H9 (cell line): ENCODE results near the gene ALPI. TPM values are rescaled to one million over a fixed set of nuclear protein-coding genes. Genes with fewer than 3 reads are reported as not detected.

Experiments used
- DNase-seq: peaks from one replicate; pipeline ENCODE4 v3.0.0-alpha.2; 2017
- H2AFZ ChIP-seq: one replicate; pipeline ENCODE4 v1.6.1; 2013; ENCODE audit warnings: mild to moderate bottlenecking, low read length, control low read depth, moderate library complexity
- H2AK5ac ChIP-seq: 2 replicates; pipeline ENCODE4 v1.6.1; 2013; ENCODE audit warnings: low read length, control low read depth, mixed read lengths; ENCODE audit not compliant: insufficient read length
- H2BK120ac ChIP-seq: one replicate; pipeline ENCODE4 v1.6.1; 2013; ENCODE audit warnings: low read depth, mild to moderate bottlenecking, low read length, control low read depth, inconsistent platforms; ENCODE audit not compliant: poor library complexity, severe bottlenecking
- H2BK12ac ChIP-seq: 2 replicates; pipeline ENCODE4 v1.6.1; 2013; ENCODE audit warnings: low read length, control low read depth, mixed read lengths, low read depth; ENCODE audit not compliant: insufficient read length
- H2BK15ac ChIP-seq: 2 replicates; pipeline ENCODE4 v1.6.1; 2013; ENCODE audit warnings: low read depth, low read length, control low read depth
- H2BK20ac ChIP-seq: one replicate; pipeline ENCODE4 v1.6.1; 2013; ENCODE audit warnings: low read depth, mild to moderate bottlenecking, low read length, control low read depth, inconsistent platforms; ENCODE audit not compliant: poor library complexity, severe bottlenecking
- H2BK5ac ChIP-seq: 2 replicates; pipeline ENCODE4 v1.6.1; 2013; ENCODE audit warnings: low read length, control low read depth, mixed read lengths; ENCODE audit not compliant: insufficient read length
- H3K14ac ChIP-seq: 2 replicates; pipeline ENCODE4 v1.6.1; 2013; ENCODE audit warnings: low read length, control low read depth; ENCODE audit not compliant: insufficient read depth
- H3K18ac ChIP-seq: 2 replicates; pipeline ENCODE4 v1.6.1; 2013; ENCODE audit warnings: low read depth, mild to moderate bottlenecking, mixed read lengths, low read length, control low read depth; ENCODE audit not compliant: insufficient read length
- H3K23ac ChIP-seq: 2 replicates; pipeline ENCODE4 v1.6.1; 2013; ENCODE audit warnings: low read length, control low read depth, mixed read lengths, low read depth; ENCODE audit not compliant: insufficient read length
- H3K23me2 ChIP-seq: 2 replicates; pipeline ENCODE4 v1.6.1; 2013; ENCODE audit warnings: low read depth, mild to moderate bottlenecking, mixed read lengths, low read length, control low read depth; ENCODE audit not compliant: insufficient read length, poor library complexity, severe bottlenecking
- H3K27ac ChIP-seq: 2 replicates; pipeline ENCODE4 v1.5.1; 2013; ENCODE audit warnings: low read length, control low read depth, mixed read lengths, low read depth; ENCODE audit not compliant: insufficient read length
- H3K27me3 ChIP-seq: 2 replicates; pipeline ENCODE4 v1.6.1; 2013; ENCODE audit warnings: low read length, control low read depth, inconsistent platforms; ENCODE audit not compliant: insufficient read depth
- H3K4ac ChIP-seq: 2 replicates; pipeline ENCODE4 v1.6.1; 2013; ENCODE audit warnings: low read depth, mild to moderate bottlenecking, control low read depth, inconsistent platforms, low read length, moderate library complexity
- H3K4me1 ChIP-seq: 2 replicates; pipeline ENCODE4 v1.6.1; 2013; ENCODE audit warnings: low read length, control low read depth, inconsistent platforms; ENCODE audit not compliant: insufficient read depth
- H3K4me2 ChIP-seq: 2 replicates; pipeline ENCODE4 v1.6.1; 2013; ENCODE audit warnings: low read length, control low read depth, mixed read lengths; ENCODE audit not compliant: insufficient read length, insufficient read depth
- H3K56ac ChIP-seq: 2 replicates; pipeline ENCODE4 v1.6.1; 2013; ENCODE audit warnings: low read depth, mild to moderate bottlenecking, mixed read lengths, low read length, control low read depth; ENCODE audit not compliant: insufficient read length
- H3K79me1 ChIP-seq: 2 replicates; pipeline ENCODE4 v1.6.1; 2013; ENCODE audit warnings: low read depth, mild to moderate bottlenecking, moderate library complexity, low read length, control low read depth, inconsistent platforms; ENCODE audit not compliant: insufficient read depth, poor library complexity, severe bottlenecking
- H3K79me2 ChIP-seq: 2 replicates; pipeline ENCODE4 v1.6.1; 2013; ENCODE audit warnings: low read length, control low read depth, inconsistent platforms; ENCODE audit not compliant: insufficient read depth
- H3K9ac ChIP-seq: 2 replicates; pipeline ENCODE4 v1.6.1; 2013; ENCODE audit warnings: low read length, control low read depth, mixed read lengths; ENCODE audit not compliant: insufficient read length; ENCODE audit errors: extremely low read depth
- H3K9me3 ChIP-seq: one replicate; pipeline ENCODE4 v1.6.1; 2013; ENCODE audit warnings: low read depth, low read length, inconsistent platforms; ENCODE audit not compliant: control insufficient read depth
- H3T11ph ChIP-seq: one replicate; pipeline ENCODE4 v1.6.1; 2013; ENCODE audit warnings: mild to moderate bottlenecking, low read length, control low read depth, inconsistent platforms
- H4K20me1 ChIP-seq: one replicate; pipeline ENCODE4 v1.6.1; 2013; ENCODE audit not compliant: control insufficient read depth, insufficient read length, insufficient read depth
- H4K5ac ChIP-seq: 2 replicates; pipeline ENCODE4 v1.6.1; 2013; ENCODE audit warnings: low read depth, mild to moderate bottlenecking, mixed read lengths, low read length, control low read depth; ENCODE audit not compliant: insufficient read length
- H4K8ac ChIP-seq: replicated peaks from 2 replicates; pipeline ENCODE4 v1.6.1; 2013; ENCODE audit warnings: low read length, control low read depth, mixed read lengths, low read depth; ENCODE audit not compliant: insufficient read length
- H4K91ac ChIP-seq: 2 replicates; pipeline ENCODE4 v1.6.1; 2013; ENCODE audit warnings: low read depth, mild to moderate bottlenecking, moderate library complexity, mixed read lengths, low read length, control low read depth; ENCODE audit not compliant: insufficient read length
- H3K27ac Mint-ChIP-seq, 3 experiments: 2 replicates in 2 of 3; 3 replicates in 1 of 3; pipeline ENCODE4 v1.8.0; 2020 to 2021; ENCODE audit warnings: mixed read lengths in 3 of 3, mild to moderate bottlenecking in 1 of 3, moderate library complexity in 1 of 3
- H3K27me3 Mint-ChIP-seq: 2 replicates; pipeline ENCODE4 v1.8.0; 2021; ENCODE audit warnings: low read depth, mild to moderate bottlenecking, moderate library complexity, mixed read lengths
- H3K36me3 Mint-ChIP-seq, 3 experiments: 2 replicates in 2 of 3; 3 replicates in 1 of 3; pipeline ENCODE4 v1.8.0; 2020 to 2021; ENCODE audit warnings: low read depth in 3 of 3, mixed read lengths in 3 of 3; ENCODE audit not compliant: insufficient read depth in 1 of 3
- H3K4me1 Mint-ChIP-seq, 2 experiments: 2 replicates each; pipeline ENCODE4 v1.8.0; 2020; ENCODE audit warnings: mixed read lengths in 2 of 2
- H3K4me3 Mint-ChIP-seq, 2 experiments: 2 replicates in 1 of 2; 3 replicates in 1 of 2; pipeline ENCODE4 v1.8.0; 2020 to 2021; ENCODE audit warnings: mild to moderate bottlenecking in 2 of 2, mixed read lengths in 2 of 2, moderate library complexity in 1 of 2
- H3K9me3 Mint-ChIP-seq, 2 experiments: 2 replicates in 1 of 2; 3 replicates in 1 of 2; pipeline ENCODE4 v1.8.0; 2020; ENCODE audit warnings: mild to moderate bottlenecking in 2 of 2, mixed read lengths in 2 of 2, moderate library complexity in 1 of 2
- CTCF ChIP-seq: fragments of 200-600 bp; sonication (generic); conservative IDR thresholded peaks from 3 replicates; pipeline ENCODE4 v1.8.0; 2021; ENCODE audit warnings: antibody characterized with exemption, mild to moderate bottlenecking
- WGBS: extraction: QIAGEN DNeasy Blood & Tissue Kit; methylation state at CpG from one replicate; pipeline ENCODE4 v1.1.7; 2013; ENCODE audit warnings: missing lambda C conversion rate, low lambda C conversion rate, mixed read lengths; ENCODE audit not compliant: insufficient read length; ENCODE audit errors: extremely low coverage; 5-methylcytosine and 5-hydroxymethylcytosine counted together
- total RNA-seq: library from RNA; stranded (reverse); gene quantifications from 2 replicates; pipeline ENCODE4 v1.2.1, GENCODE V29; 2021

The ALPI gene
- total RNA-seq, 1 experiment from 2014 or later, result not detected

DNA sequence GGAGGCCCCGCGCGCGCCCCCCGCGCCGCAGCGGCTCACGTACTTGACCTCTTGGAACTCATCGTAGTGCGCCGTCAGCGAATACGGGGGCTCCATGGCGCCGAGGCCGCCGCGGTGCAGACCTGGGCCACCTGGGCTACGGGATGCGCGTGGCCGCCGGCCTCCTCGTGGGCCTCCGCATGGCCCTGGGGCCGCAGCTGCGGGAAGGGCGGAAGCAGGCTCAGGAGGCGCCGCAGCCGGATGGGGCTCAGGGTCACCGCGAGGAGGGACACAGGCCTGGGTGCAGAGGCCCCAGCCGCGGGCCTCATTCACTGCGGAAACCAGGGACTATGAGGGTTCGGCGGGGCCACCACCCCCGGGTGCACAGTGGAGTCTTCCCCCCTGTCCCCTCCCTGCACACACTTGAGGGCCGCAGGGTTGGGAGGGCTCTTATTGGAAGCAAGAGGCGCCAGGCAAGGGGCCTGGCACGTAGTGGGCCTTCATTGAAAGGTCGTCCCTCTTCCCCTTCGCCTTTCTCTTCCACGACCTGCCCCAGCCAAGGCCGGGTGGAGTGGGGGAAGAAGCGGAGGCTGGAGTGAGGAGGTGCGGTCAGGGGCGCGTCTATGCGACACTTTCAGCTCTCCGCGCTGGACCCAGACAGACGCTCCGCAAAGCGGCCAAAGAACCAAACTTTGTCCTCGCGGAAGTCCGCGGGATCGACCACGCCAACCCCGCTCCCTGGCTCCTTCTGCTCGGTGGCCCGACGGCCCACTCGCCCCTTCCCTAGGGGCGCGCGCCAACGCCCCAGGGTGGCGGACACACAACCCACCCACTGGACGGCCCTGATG lies 30.8 kb downstream of the ALPI start:
- H3K9me3 ChIP-seq, result no peaks in the 10 kb centered on the region
- H4K5ac ChIP-seq, result no peak overlapping the region
- peak; percentile 49 for DNase-seq
- H3K4me1 ChIP-seq, result peaks cover 2% of the 10 kb centered on the region; the same call in 1 of the 2 replicates
- no peak overlapping the region for H2AK5ac ChIP-seq
- H3K14ac ChIP-seq, result peak overlapping the region; percentile 17; the same call in 1 of the 2 replicates
- no peak overlapping the region for H2BK5ac ChIP-seq
- H3K27ac Mint-ChIP-seq, result no peak overlapping the region
- H2BK12ac ChIP-seq, result no peak overlapping the region
- H3K79me2 ChIP-seq, result no peaks in the 10 kb centered on the region
- H3K27me3 ChIP-seq, result peaks cover 34% of the 10 kb centered on the region
- H2BK20ac ChIP-seq, result no peak overlapping the region
- no peak overlapping the region for H3K23ac ChIP-seq
- H4K8ac ChIP-seq, result no peak overlapping the region
- peaks cover 0 to 8% (median 0%) of the 10 kb centered on the region in 3 experiments; a peak in 3 of 7 replicates for H3K36me3 Mint-ChIP-seq
- H4K20me1 ChIP-seq, result no peaks in the 10 kb centered on the region
- no peak overlapping the region for H3K9ac ChIP-seq
- peak overlapping the region; percentile 55 to 77 for H3K4me3 Mint-ChIP-seq
- H3K4me2 ChIP-seq, result peak overlapping the region; percentile 48
- no peak overlapping the region for H3K27ac ChIP-seq
- no peak overlapping the region for H4K91ac ChIP-seq
- H3K23me2 ChIP-seq, result peaks cover 9% of the 10 kb centered on the region
- H3K4ac ChIP-seq, result no peak overlapping the region
- H3K27me3 Mint-ChIP-seq, result peaks cover 87% of the 10 kb centered on the region
- no peak overlapping the region for H2AFZ ChIP-seq
- no peaks in the 10 kb centered on the region; a peak in 1 of 5 replicates for H3K9me3 Mint-ChIP-seq
- H3T11ph ChIP-seq, result no peak overlapping the region
- no CpG with 5 or more reads among the region's 74 CpGs for WGBS
- H2BK120ac ChIP-seq, result no peak overlapping the region
- H3K79me1 ChIP-seq, result no peaks in the 10 kb centered on the region
- H2BK15ac ChIP-seq, result no peak overlapping the region
- no peak overlapping the region for H3K18ac ChIP-seq
- H3K56ac ChIP-seq, result no peak overlapping the region
- TF ChIP-seq CTCF, result no peak
- H3K4me1 Mint-ChIP-seq, result peaks cover 20 to 34% of the 10 kb centered on the region in 2 experiments
